Stimulated activated CD4-positive, alpha-beta T cell treated with anti-CD3 and anti-CD28 coated beads, TNF-alpha, amount 100 ng/mL, for 24 hours (primary cell): Measurements from ENCODE around the gene SERPINB11.
"Not testable (repeated sequence)": the region's sequence is repeated elsewhere in the genome, so short reads cannot be mapped to it uniquely, and the experiment has no call there.

Source experiments
- DNase-seq, 3 experiments: peaks; one replicate each; pipeline ENCODE4 v3.0.0-alpha.2; 2020; ENCODE audit warnings: low read depth in 3 of 3

SERPINB11 gene, protein sequence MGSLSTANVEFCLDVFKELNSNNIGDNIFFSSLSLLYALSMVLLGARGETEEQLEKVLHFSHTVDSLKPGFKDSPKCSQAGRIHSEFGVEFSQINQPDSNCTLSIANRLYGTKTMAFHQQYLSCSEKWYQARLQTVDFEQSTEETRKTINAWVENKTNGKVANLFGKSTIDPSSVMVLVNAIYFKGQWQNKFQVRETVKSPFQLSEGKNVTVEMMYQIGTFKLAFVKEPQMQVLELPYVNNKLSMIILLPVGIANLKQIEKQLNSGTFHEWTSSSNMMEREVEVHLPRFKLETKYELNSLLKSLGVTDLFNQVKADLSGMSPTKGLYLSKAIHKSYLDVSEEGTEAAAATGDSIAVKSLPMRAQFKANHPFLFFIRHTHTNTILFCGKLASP

DNA sequence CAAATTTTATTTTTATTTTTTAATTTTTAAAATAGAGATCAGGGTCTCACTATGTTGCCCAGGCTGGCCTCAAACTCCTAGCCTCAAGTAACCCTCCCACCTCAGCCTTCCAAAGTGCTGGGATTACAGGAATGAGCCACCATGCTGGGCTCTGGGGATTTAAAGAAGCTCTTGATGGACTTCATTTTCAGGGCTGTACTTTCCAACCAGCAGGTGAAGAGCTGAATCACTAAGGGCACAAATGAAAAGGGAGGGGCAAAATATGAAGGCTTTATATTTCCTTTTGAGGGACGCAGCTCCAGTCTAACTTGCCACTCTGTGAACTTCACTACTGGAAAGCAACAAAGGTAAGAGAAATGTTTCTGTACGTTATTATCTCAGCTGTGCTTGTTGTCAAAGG is at the start of gene SERPINB11:
Gene SERPINB11 (plus strand): TSS at position 301 of the 400 bp plus-strand sequence. CDS start 7,234 bp downstream, outside the sequence.
- no peak for DNase-seq

GRCh38 chr18:63658920-63659319 is 43.8 kb upstream of the SERPINB11 start:
- DNase-seq, result not testable (repeated sequence)

DNA sequence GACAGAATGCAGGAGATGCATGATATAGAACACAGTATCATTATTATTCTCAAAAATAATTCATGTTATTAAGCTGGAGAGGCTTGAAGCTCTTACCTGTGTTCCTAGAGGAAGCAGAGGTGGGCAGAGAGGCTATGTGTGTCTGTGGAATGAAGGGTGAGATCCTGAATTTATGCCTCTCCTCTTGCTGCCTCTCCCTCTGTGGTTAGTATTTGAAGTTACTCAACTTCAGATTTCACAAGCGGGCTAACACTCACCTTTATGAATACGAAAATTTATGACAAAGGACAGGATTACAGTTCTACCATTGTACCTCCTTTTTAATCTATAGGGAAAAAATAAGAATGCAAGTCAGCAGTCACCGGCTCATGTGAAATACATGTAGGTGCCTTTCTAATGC is 41.0 kb upstream of the SERPINB11 start, which contains the start of gene SERPINB3:
Gene SERPINB3 (minus strand): TSS at position 144 of the 400 bp plus-strand sequence. CDS start 677 bp downstream, outside the sequence.
- DNase-seq, result not testable (repeated sequence)

GRCh38 chr18:63664571-63664970 is 38.2 kb upstream of the SERPINB11 start:
- DNase-seq, result no peak

GRCh38 chr18:63676526-63677323 is 26.0 kb upstream of the SERPINB11 start:
- DNase-seq, result no peak

- no peak for DNase-seq
Measured at GRCh38 chr18:63677500-63678225, 25.1 kb upstream of the SERPINB11 start.

DNA sequence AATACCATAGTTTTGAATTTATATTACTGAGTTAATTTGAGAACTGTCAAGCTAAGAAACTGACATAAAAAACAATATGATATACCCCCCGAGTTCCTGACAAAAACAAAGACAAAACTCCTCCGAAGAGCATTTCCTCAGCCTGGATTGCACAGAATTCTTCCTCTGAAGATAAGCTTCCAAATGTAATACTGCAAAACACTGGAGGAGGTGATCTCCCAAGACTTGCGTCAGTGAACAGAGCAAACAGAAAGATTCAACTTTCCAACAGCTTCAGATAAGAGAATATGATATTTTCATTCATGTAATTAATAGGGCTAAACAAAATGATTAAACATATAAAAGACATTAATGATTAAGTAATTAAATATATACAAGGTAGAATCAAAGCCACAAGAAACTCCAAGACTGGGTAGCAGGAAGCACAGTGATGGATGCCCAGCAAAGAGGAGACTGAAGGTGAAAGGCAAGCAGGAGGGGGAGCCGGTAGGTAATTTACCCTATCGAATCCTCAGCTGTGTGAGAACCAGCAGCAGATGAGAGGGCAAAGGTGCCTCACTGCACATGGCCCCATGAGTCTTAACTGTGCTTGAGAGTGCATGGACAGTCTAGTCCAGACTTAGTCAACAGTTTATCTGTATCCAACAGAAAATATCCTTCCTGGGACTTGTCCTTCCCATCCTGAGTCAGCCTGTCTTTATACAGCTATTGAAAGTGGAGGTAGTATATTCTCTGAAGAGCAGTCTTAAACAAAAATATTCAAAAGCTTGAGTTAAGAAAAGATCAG is 22.7 kb upstream of the SERPINB11 start:
- DNase-seq, result no peak

DNA sequence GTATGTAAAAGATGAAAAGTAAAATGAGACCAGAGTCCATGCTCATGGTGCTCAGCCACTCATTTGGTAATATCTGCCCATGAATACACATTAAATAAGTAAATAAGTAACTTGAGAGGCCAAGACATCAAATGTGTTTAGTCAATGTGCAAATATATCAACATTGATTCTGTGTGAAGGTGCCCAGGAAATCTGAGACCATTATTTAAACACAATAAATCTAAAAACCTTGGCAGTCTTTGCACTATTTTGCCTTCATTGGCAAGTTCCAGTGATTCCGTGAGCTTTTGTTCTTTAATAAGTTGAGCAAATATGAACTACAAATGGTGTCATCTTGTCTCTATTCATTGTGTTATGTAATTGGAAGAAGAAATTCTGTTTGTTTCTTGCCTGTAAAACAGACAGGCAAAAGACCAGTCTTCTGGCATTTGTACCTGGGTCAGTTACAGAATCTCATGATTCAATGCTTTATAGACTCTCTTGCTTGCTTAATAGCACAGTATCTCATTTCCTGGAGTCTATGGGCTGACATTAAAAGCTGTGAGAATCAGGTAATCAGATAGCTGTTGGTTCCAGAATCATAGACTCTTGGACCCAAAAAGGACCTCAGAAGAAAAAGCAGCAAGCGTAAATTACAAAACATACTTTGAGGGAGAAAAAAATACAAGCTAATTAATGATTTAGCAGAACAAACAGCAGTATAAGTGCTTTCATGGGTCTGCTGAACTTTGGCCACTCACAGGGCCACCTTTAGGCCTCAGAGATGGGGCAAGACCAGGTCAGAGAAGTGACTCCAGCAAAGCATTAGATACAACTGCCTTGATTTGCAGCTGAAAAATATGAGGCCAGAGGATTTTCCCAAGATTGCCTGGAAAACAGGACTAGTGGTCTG is 21.1 kb upstream of the SERPINB11 start:
- DNase-seq, result no peak

- no peak for DNase-seq
Measured at GRCh38 chr18:63683152-63683551, 19.6 kb upstream of the SERPINB11 start.

DNA sequence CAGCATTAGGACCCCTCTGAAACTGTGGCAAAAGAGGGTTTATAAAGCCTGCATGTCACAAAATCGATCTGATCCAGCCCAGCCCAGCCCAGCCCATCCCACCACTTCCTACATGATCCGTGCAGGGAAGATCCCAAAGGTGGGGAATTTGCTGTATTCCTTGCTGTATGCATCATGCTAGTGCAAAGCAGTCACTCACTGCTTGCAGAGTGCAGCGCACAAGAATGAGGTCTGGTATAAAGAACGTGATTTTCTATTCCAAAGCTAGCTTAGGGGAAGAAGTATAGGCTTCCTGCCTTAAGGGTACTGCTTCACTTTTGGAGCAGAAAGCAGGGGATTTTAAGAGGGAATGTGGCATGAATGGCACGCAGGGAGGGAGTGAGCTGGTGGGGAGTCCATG is 18.9 kb upstream of the SERPINB11 start:
- DNase-seq, result no peak

DNA sequence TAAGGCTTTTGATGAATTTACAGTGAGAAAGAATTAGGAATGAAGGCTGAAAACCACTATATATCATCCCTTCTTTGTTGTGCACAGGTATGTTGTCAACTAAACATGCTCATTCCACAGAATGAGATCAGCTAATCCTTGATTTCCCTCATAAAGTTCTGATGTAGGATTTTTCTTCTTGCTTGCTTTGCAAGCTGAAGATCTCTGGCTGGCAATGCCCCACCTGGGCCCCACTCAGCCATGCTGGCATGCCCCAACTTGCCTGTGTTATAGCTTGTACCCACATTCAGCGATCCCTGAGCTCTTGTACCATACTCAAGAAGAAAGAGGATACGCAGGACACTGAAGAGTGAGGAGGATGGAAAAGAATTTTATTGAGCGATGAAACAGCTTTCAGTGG is 18.0 kb upstream of the SERPINB11 start:
- DNase-seq, result no peak

GRCh38 chr18:63686871-63687270 is 15.9 kb upstream of the SERPINB11 start:
- DNase-seq, result no peak

- no peak for DNase-seq
Measured at GRCh38 chr18:63689064-63689463, 13.7 kb upstream of the SERPINB11 start.

- no peak for DNase-seq
Measured at GRCh38 chr18:63697097-63697660, 5.6 kb upstream of the SERPINB11 start.

- no peak for DNase-seq
Measured at GRCh38 chr18:63700501-63700900, 2.3 kb upstream of the SERPINB11 start.

GRCh38 chr18:63701952-63702351 is 808 bp upstream of the SERPINB11 start:
- no peak for DNase-seq

DNA sequence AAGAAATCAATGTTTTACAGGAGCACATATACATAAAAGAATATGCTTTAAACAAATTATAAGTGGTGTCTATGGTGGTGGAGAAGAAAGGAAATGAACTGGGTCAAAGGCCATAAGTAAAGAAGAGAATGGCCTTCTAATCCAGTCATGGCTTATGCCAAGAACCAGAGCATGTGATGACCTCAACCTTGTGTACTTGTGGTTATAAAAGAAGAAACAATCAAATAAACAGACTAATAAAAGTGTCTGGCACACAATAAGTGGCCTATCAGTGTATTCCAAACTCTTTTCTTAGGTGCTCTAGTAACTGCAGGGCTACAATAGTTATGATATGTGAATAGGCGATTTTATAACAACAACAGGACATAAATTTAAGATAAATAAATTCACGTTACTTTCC is 2.6 kb downstream of the SERPINB11 start:
- DNase-seq, result no peak

DNA sequence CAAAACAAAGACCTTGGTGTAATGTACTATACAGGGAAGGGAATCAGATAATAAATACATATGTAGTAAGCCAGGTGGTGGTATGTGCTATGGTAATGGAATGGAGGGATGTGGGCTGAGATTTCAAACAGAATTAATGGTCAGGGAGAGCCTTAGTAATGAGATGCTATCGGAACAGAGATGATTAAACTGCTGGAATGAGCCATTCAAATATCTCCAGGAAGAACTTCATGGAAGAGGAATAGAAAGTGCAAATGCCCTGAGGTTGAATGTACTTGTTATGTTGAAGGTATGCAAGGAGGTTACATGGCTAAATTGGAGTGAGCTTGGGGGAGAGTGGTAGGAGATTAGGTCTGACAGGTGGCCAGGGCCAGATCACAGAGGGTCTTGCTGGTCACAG is 5.1 kb downstream of the SERPINB11 start:
- no peak for DNase-seq

DNA sequence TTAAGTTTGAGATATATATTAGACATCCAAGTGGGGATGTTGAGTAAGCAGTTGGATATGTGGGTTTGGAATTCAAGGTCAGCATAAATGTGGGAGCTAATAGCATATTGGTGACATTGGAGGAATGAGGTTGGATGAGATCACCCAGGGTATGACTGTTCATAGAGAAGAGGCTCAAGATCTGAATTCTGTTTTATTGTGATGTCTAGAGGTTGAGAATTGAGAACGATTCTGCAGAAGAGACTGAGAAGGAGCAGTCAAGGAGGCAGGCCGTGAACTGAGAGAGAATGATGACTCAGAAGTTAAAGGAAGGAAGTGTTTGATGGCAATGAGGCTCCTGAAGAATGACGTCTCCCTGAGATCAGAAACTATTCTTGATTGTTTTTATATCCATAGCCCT is 5.9 kb downstream of the SERPINB11 start:
- DNase-seq, result no peak
